ENCODE data around the gene PKP3.

PKP3 gene

GRCh38 chr11:383431-383830 is 10.6 kb upstream of the PKP3 start:
- TF ChIP-seq CTCF (IDR thresholded peaks at IDR 0.05; ENCODE audit: low read length): no peak
- TF ChIP-seq EZH2 (optimal IDR thresholded peaks at IDR 0.05; ENCODE audit: low read depth, low read length): no peak
- no peak for TF ChIP-seq EZH2phosphoT487 (IDR thresholded peaks at IDR 0.05; ENCODE audit: low read length)
- H3K4me1 ChIP-seq (ENCODE audit: low read length): no peaks in the 10 kb centered on the region
- no peaks in the 10 kb centered on the region for H3K9me2 ChIP-seq (replicated peaks; ENCODE audit: insufficient read depth, low read length)
- H3K27me3 ChIP-seq (replicated peaks; ENCODE audit: insufficient read depth, low read length): peaks cover 84% of the 10 kb centered on the region
- H3K9me3 ChIP-seq (replicated peaks; ENCODE audit: insufficient read depth, low read length): no peaks in the 10 kb centered on the region
- no peak overlapping the region for H3K9ac ChIP-seq (ENCODE audit: low read length)
- H3K27ac ChIP-seq (ENCODE audit: low read length): no peak overlapping the region
- no peaks in the 10 kb centered on the region for H3K79me2 ChIP-seq (ENCODE audit: low read length)
- no peaks in the 10 kb centered on the region for H3K36me3 ChIP-seq (replicated peaks; ENCODE audit: insufficient read depth, low read length)
- H4K20me1 ChIP-seq (ENCODE audit: insufficient read depth, low read length): no peaks in the 10 kb centered on the region
- H3F3A ChIP-seq (ENCODE audit: insufficient read depth, low read length): no peaks in the 10 kb centered on the region
- no peak overlapping the region for H3K4me2 ChIP-seq (ENCODE audit: low read depth, low read length)
- no peak for DNase-seq
- H3K4me3 ChIP-seq (ENCODE audit: low read length): no peak overlapping the region
- no peak overlapping the region for H2AFZ ChIP-seq (ENCODE audit: low read length)

GRCh38 chr11:384511-384910 is 9.5 kb upstream of the PKP3 start:
- H3K9me2 ChIP-seq (replicated peaks; ENCODE audit: insufficient read depth, low read length): no peaks in the 10 kb centered on the region
- no peaks in the 10 kb centered on the region for H3K36me3 ChIP-seq (replicated peaks; ENCODE audit: insufficient read depth, low read length)
- H3K27ac ChIP-seq (ENCODE audit: low read length): no peak overlapping the region
- no peaks in the 10 kb centered on the region for H4K20me1 ChIP-seq (ENCODE audit: insufficient read depth, low read length)
- no peak overlapping the region for H3K9ac ChIP-seq (ENCODE audit: low read length)
- H3K9me3 ChIP-seq (replicated peaks; ENCODE audit: insufficient read depth, low read length): no peaks in the 10 kb centered on the region
- H3K27me3 ChIP-seq (replicated peaks; ENCODE audit: insufficient read depth, low read length): peaks cover 84% of the 10 kb centered on the region
- H3K4me3 ChIP-seq (ENCODE audit: low read length): no peak overlapping the region
- H3K79me2 ChIP-seq (ENCODE audit: low read length): no peaks in the 10 kb centered on the region
- H3K4me2 ChIP-seq (ENCODE audit: low read depth, low read length): no peak overlapping the region
- no peaks in the 10 kb centered on the region for H3K4me1 ChIP-seq (ENCODE audit: low read length)
- DNase-seq: no peak
- TF ChIP-seq EZH2phosphoT487 (IDR thresholded peaks at IDR 0.05; ENCODE audit: low read length) (no peak), CTCF (IDR thresholded peaks at IDR 0.05; ENCODE audit: low read length) (no peak), EZH2 (optimal IDR thresholded peaks at IDR 0.05; ENCODE audit: low read depth, low read length) (no peak)
- no peak overlapping the region for H2AFZ ChIP-seq (ENCODE audit: low read length)
- no peaks in the 10 kb centered on the region for H3F3A ChIP-seq (ENCODE audit: insufficient read depth, low read length)

- H3F3A ChIP-seq (ENCODE audit: insufficient read depth, low read length): no peaks in the 10 kb centered on the region
- H3K4me1 ChIP-seq (ENCODE audit: low read length): no peaks in the 10 kb centered on the region
- no peaks in the 10 kb centered on the region for H4K20me1 ChIP-seq (ENCODE audit: insufficient read depth, low read length)
- no peak overlapping the region for H3K27ac ChIP-seq (ENCODE audit: low read length)
- H3K9me3 ChIP-seq (replicated peaks; ENCODE audit: insufficient read depth, low read length): no peaks in the 10 kb centered on the region
- H3K4me3 ChIP-seq (ENCODE audit: low read length): no peak overlapping the region
- TF ChIP-seq CTCF (IDR thresholded peaks at IDR 0.05; ENCODE audit: low read length) (no peak), EZH2 (optimal IDR thresholded peaks at IDR 0.05; ENCODE audit: low read depth, low read length) (no peak), EZH2phosphoT487 (IDR thresholded peaks at IDR 0.05; ENCODE audit: low read length) (no peak)
- H3K9me2 ChIP-seq (replicated peaks; ENCODE audit: insufficient read depth, low read length): no peaks in the 10 kb centered on the region
- no peak for DNase-seq
- H3K36me3 ChIP-seq (replicated peaks; ENCODE audit: insufficient read depth, low read length): no peaks in the 10 kb centered on the region
- no peak overlapping the region for H2AFZ ChIP-seq (ENCODE audit: low read length)
- H3K9ac ChIP-seq (ENCODE audit: low read length): no peak overlapping the region
- no peaks in the 10 kb centered on the region for H3K79me2 ChIP-seq (ENCODE audit: low read length)
- peaks cover 79% of the 10 kb centered on the region for H3K27me3 ChIP-seq (replicated peaks; ENCODE audit: insufficient read depth, low read length)
- no peak overlapping the region for H3K4me2 ChIP-seq (ENCODE audit: low read depth, low read length)
Observed at GRCh38 chr11:385594-386351, 8.2 kb upstream of the PKP3 start.
